ENCODE results near the gene ABHD4.
"Not testable (repeated sequence)": the region's sequence is repeated elsewhere in the genome, so short reads cannot be mapped to it uniquely, and the experiment has no call there.

The ABHD4 gene

DNA sequence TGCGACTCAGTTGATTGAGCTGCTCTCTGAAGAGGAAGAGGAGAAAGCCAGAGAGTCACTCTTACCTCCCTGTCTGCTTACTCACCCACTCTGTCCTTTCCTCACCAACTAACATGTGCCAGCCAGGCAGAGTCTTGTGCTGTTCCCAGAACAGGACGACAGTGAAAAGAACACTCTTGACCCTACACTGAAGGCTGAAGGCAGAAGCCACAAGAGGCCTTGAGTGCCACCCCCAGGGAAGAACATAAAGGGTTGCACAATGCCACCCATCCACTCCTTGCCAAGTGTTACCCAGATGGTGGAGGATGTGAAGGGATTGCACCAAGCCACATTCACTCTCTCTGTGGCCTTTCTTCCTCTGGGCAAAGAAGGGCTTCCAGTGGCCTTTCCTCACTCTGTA is 12.8 kb downstream of the ABHD4 start:
- no peaks in the 10 kb centered on the region for H3K27me3 Mint-ChIP-seq
- no peaks in the 10 kb centered on the region for H3K9me3 Mint-ChIP-seq
- no peak overlapping the region for H3K27ac Mint-ChIP-seq
- no peaks in the 10 kb centered on the region for H3K4me1 Mint-ChIP-seq
- peaks cover 25% of the 10 kb centered on the region for H3K36me3 Mint-ChIP-seq
- no peak overlapping the region for H3K4me3 Mint-ChIP-seq
- no peak for DNase-seq (ENCODE audit: low spot score in 2 of 2)
- no peak for ATAC-seq (ENCODE audit: low read depth)

- DNase-seq (ENCODE audit: low spot score in 2 of 2) (no peak), ATAC-seq (ENCODE audit: low read depth) (no peak)
- H3K4me1 Mint-ChIP-seq: no peaks in the 10 kb centered on the region
- H3K4me3 Mint-ChIP-seq: no peak overlapping the region
- peaks cover 1% of the 10 kb centered on the region for H3K9me3 Mint-ChIP-seq
- peaks cover 20% of the 10 kb centered on the region for H3K36me3 Mint-ChIP-seq
- no peaks in the 10 kb centered on the region for H3K27me3 Mint-ChIP-seq
- peak overlapping the region; percentile 13 for H3K27ac Mint-ChIP-seq
Observed at GRCh38 chr14:22613106-22613695, 15.1 kb downstream of the ABHD4 start.

DNA sequence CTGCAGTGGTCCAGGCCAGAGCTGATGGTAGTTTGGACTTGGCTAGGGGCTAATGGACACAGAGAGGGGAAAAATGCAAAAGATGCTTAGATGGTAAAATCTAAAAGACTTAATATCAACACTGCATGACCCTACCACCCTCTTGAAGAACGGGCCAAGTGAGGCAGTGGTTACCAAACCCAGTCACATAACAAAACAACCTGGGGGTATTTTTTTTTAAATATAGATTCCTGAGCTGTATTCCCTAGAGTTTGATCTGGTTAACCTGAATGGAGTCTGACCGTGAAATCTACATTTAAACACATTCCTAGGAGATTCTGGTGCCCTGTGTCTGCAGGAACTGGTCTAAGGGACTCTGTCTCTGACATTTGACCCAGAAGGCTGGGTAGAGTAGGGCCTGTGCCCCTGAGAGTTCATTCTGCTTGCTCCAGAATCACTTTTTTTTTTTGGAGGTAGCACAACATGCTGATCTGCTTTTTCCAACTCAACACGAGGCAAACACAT is 15.7 kb downstream of the ABHD4 start:
- ATAC-seq (ENCODE audit: low read depth) (no peak), DNase-seq (ENCODE audit: low spot score in 2 of 2) (no peak)
- no peaks in the 10 kb centered on the region for H3K27me3 Mint-ChIP-seq
- no peaks in the 10 kb centered on the region for H3K4me1 Mint-ChIP-seq
- peaks cover 1% of the 10 kb centered on the region for H3K9me3 Mint-ChIP-seq
- H3K4me3 Mint-ChIP-seq: no peak overlapping the region
- no peak overlapping the region for H3K27ac Mint-ChIP-seq
- peaks cover 20% of the 10 kb centered on the region for H3K36me3 Mint-ChIP-seq

- Mint-ChIP-seq H3K4me3 (no peak overlapping the region), H3K9me3 (peaks cover 1% of the 10 kb centered on the region), H3K27me3 (no peaks in the 10 kb centered on the region), H3K4me1 (no peaks in the 10 kb centered on the region), H3K27ac (no peak overlapping the region), H3K36me3 (peaks cover 20% of the 10 kb centered on the region)
- no peak for ATAC-seq (ENCODE audit: low read depth)
- DNase-seq (ENCODE audit: low spot score in 2 of 2): no peak
Observed at GRCh38 chr14:22614240-22614799, 16.2 kb downstream of the ABHD4 start.

DNA sequence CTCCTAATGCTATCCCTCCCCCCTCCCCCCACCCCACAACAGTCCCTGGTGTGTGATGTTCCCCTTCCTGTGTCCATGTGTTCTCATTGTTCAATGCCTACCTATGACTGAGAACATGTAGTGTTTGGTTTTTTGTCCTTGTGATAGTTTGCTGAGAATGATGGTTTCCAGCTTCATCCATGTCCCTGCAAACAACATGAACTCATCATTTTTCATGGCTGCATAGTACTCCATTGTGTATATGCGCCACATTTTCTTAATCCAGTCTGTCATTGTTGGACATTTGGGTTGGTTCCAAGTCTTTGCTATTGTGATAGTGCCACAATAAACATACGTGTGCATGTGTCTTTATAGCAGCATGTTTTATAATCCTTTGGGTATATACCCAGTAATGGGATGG is 17.7 kb downstream of the ABHD4 start:
- H3K4me3 Mint-ChIP-seq; H3K27me3 Mint-ChIP-seq; DNase-seq (ENCODE audit: low spot score in 2 of 2); H3K9me3 Mint-ChIP-seq; H3K27ac Mint-ChIP-seq; H3K4me1 Mint-ChIP-seq; ATAC-seq (ENCODE audit: low read depth): not testable (repeated sequence)
- peaks cover 11% of the 10 kb centered on the region for H3K36me3 Mint-ChIP-seq

DNA sequence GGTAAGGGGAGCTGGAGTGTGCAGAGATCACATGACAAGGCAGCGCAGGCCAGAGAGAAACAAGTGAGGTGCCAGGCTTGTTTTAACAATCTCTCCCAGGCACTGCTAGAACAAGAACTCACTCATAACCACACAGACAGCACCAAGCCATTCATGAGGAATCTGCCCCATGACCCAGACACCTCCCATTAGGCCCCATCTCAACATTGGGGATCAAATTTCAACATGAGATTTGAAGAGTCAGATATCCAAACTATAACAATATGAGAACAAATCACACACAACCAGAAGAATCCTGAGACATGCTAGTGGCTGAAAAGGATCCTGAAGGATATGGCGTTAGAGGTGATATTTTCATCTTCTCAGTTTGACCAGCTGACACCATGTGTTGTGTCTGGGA is 24.2 kb downstream of the ABHD4 start:
- Mint-ChIP-seq H3K27me3 (peaks cover 2% of the 10 kb centered on the region), H3K27ac (no peak overlapping the region), H3K4me3 (no peak overlapping the region), H3K36me3 (peaks cover 6% of the 10 kb centered on the region), H3K4me1 (peaks cover 2% of the 10 kb centered on the region), H3K9me3 (no peaks in the 10 kb centered on the region)
- DNase-seq (ENCODE audit: low spot score in 2 of 2): no peak
- no peak for ATAC-seq (ENCODE audit: low read depth)

GRCh38 chr14:22623047-22623446 is 24.9 kb downstream of the ABHD4 start:
- DNase-seq (ENCODE audit: low spot score in 2 of 2): no peak
- no peaks in the 10 kb centered on the region for H3K9me3 Mint-ChIP-seq
- H3K4me3 Mint-ChIP-seq: no peak overlapping the region
- ATAC-seq (ENCODE audit: low read depth): no peak
- H3K36me3 Mint-ChIP-seq: peaks cover 6% of the 10 kb centered on the region
- H3K4me1 Mint-ChIP-seq: peaks cover 2% of the 10 kb centered on the region
- H3K27me3 Mint-ChIP-seq: peaks cover 2% of the 10 kb centered on the region
- H3K27ac Mint-ChIP-seq: no peak overlapping the region

DNA sequence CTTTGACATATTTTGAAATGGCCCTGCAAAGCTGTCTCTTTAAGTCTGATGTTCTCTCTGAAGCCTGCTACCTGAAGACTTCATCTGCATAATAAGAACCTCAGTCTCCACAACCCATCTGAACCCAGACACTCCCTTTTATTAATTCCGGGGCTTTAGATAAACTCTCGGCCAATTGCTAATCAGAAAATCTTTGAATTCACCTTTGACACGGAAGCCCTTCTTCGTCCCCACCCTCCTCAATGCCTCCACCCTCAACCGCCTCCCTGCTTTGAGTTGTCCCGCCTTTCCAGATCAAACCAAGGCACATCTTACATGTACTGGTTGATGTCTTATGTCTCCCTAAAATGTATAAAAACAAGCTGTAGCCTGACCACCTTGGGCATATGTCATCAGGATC is 28.5 kb downstream of the ABHD4 start:
- Mint-ChIP-seq H3K27me3 (peaks cover 9% of the 10 kb centered on the region), H3K4me3 (no peak overlapping the region), H3K4me1 (peaks cover 2% of the 10 kb centered on the region), H3K9me3 (peaks cover 7% of the 10 kb centered on the region), H3K27ac (no peak overlapping the region), H3K36me3 (peaks cover 8% of the 10 kb centered on the region)
- no peak for ATAC-seq (ENCODE audit: low read depth)
- no peak for DNase-seq (ENCODE audit: low spot score in 2 of 2)

DNA sequence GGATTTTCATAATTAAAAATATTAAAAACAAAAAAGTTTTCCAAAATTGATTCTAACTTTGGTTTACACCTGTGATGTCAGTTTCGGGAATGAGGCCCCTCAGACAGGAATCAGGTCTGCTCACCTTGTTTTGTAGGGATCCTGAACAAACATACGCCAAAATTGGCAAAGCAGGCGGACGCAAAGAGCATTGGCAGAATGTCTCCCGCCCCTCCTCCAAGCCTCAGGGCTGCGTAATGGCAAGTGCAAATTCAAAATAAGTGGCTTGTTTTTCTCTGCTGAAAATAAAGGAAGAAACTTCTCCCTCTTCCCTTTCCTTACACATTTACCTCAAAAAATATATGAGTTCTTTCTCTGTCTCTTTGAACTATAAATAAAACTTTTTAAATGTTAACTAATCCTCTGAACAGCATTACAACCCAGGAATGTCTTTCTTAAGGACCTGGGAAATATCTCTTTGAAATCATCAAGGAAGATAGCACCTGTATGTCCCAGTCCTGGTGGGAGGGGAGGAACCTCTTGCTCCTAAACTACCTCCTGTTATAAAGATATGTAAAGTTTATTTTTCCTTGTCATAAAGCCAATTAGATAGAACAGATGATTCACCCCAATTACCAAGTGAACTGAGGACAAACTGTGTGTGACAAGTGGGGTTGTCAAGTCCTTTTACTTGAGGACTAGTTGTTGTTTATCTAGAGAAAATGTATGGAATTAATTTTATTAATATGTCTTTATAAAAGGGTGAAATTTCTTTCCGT is 29.6 kb downstream of the ABHD4 start:
- Mint-ChIP-seq H3K27me3 (peaks cover 12% of the 10 kb centered on the region), H3K4me3 (no peak overlapping the region), H3K9me3 (peaks cover 9% of the 10 kb centered on the region), H3K27ac (no peak overlapping the region), H3K36me3 (peaks cover 5% of the 10 kb centered on the region), H3K4me1 (peaks cover 2% of the 10 kb centered on the region)
- DNase-seq (ENCODE audit: low spot score in 2 of 2) (no peak), ATAC-seq (ENCODE audit: low read depth) (no peak)

DNA sequence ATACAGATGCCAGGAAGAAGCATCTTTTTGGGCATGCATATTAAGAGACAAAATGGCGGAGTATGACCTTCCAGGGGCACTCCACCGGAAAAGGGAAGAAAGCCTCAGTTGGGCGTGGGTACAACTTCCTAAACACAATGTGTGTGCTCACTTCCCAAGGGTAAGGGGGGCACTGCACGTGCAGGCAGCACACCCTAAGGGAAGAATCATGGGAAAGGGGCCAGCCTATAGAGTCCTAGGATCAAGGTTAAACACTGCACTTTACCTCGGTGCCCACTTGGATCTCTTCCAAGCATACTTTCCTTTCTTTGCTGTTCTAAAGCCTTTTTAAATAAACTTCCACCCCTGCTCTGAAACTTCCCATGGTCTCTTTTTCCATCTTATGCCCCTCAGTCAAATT is 31.3 kb downstream of the ABHD4 start:
- ATAC-seq (ENCODE audit: low read depth): no peak
- Mint-ChIP-seq H3K4me1 (no peaks in the 10 kb centered on the region), H3K9me3 (peaks cover 9% of the 10 kb centered on the region), H3K36me3 (peaks cover 5% of the 10 kb centered on the region), H3K4me3 (no peak overlapping the region), H3K27me3 (peaks cover 12% of the 10 kb centered on the region), H3K27ac (no peak overlapping the region)
- no peak for DNase-seq (ENCODE audit: low spot score in 2 of 2)

DNA sequence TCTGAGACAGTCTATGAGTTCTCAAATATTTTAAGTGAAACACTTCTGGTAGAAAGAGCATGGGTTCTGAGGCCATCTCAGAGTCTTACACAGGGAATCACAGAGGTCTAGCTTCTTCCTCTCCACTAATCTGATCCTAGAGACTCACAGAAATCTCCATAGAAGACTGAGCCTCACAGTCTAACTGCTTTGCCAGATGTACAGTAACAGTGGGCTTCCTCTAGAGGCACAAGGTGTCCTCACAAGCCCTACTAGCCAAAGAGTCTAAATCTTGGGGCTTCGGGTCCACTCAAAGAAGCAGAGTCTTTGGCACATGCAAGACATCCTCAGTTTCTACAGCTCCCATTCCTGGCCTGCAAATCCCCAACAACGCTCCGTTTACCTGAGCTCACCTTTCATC is 32.0 kb downstream of the ABHD4 start:
- H3K27ac Mint-ChIP-seq: no peak overlapping the region
- ATAC-seq (ENCODE audit: low read depth) (no peak), DNase-seq (ENCODE audit: low spot score in 2 of 2) (no peak)
- no peaks in the 10 kb centered on the region for H3K4me1 Mint-ChIP-seq
- peaks cover 12% of the 10 kb centered on the region for H3K27me3 Mint-ChIP-seq
- H3K9me3 Mint-ChIP-seq: peaks cover 9% of the 10 kb centered on the region
- H3K36me3 Mint-ChIP-seq: peaks cover 5% of the 10 kb centered on the region
- H3K4me3 Mint-ChIP-seq: no peak overlapping the region

GRCh38 chr14:22630486-22630885 is 32.4 kb downstream of the ABHD4 start:
- Mint-ChIP-seq H3K27ac (no peak overlapping the region), H3K36me3 (peaks cover 5% of the 10 kb centered on the region), H3K27me3 (peaks cover 12% of the 10 kb centered on the region), H3K4me1 (no peaks in the 10 kb centered on the region), H3K9me3 (peaks cover 9% of the 10 kb centered on the region), H3K4me3 (no peak overlapping the region)
- DNase-seq (ENCODE audit: low spot score in 2 of 2) (no peak), ATAC-seq (ENCODE audit: low read depth) (no peak)

DNA sequence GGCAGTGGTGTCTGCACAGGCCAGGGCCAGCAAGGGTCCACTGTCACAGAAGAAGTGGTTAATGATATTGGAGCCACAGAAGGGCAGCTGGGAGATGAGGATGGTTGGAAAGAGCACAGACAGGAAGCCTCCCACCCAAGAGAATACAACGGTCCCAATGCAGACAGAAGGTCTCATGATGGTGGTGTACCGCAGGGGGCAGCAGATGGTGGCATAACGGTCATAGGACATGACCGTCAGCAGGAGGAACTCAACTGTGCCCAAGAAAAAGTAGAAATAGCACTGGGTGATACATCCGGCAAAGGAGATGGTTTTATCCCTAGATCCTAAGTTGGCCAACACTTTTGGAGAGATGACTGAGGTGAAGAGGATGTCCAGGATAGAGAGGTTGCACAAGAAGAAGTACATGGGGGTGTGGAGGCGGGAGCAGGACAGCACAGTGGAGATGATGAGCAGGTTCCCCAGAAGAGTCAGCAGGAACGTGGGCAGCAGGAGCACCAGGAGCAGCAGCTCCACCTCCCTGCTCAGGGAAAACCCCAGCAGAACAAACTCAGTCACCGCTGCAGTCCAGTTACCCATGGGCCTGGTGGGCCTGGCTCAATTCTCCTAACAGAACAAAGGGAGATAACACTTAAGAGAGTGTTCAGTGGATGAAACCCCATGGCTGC is 36.3 kb downstream of the ABHD4 start:
- H3K27me3 Mint-ChIP-seq: peaks cover 10% of the 10 kb centered on the region
- H3K27ac Mint-ChIP-seq: no peak overlapping the region
- no peak overlapping the region for H3K4me3 Mint-ChIP-seq
- H3K9me3 Mint-ChIP-seq: peaks cover 9% of the 10 kb centered on the region
- ATAC-seq (ENCODE audit: low read depth) (no peak), DNase-seq (ENCODE audit: low spot score in 2 of 2) (no peak)
- peaks cover 5% of the 10 kb centered on the region for H3K36me3 Mint-ChIP-seq
- H3K4me1 Mint-ChIP-seq: no peaks in the 10 kb centered on the region

DNA sequence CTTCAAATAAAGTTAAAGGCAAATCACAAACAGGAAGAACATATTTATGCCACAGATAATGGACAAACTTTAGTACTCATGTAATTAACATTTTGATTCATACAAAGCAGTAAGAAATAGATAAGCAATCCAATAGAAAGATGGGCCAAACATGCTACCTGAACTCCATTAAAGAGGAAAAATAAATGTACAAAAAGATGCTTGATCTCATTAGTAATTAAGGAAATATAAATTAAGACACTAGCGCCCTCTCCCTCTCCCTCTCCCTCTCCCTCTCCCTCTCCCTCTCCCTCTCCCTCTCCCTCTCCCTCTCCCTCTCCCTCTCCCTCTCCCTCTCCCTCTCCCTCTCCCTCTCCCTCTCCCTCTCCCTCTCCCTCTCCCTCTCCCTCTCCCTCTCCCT is 37.9 kb downstream of the ABHD4 start:
- H3K4me3 Mint-ChIP-seq; ATAC-seq (ENCODE audit: low read depth); H3K9me3 Mint-ChIP-seq; H3K36me3 Mint-ChIP-seq; H3K27me3 Mint-ChIP-seq; DNase-seq (ENCODE audit: low spot score in 2 of 2); H3K27ac Mint-ChIP-seq; H3K4me1 Mint-ChIP-seq: not testable (repeated sequence)
